Skeletal muscle satellite cell (primary cell): ENCODE data around the gene LHB.
A peak's percentile ranks its signal among the peaks of the same experiment; 100 is the strongest.

Experiments used
- H3K27me3 ChIP-seq: 2 replicates; pipeline ENCODE4 v1.7.0; 2013; ENCODE audit warnings: low read length; ENCODE audit not compliant: control insufficient read depth, insufficient read depth
- H3K36me3 ChIP-seq: 2 replicates; pipeline ENCODE4 v1.7.0; 2013; ENCODE audit warnings: mild to moderate bottlenecking, control low read depth, low read length; ENCODE audit not compliant: insufficient read depth
- H3K4me1 ChIP-seq: 2 replicates; pipeline ENCODE4 v1.7.0; 2013; ENCODE audit warnings: low read length; ENCODE audit not compliant: control insufficient read depth, insufficient read depth
- H3K4me2 ChIP-seq: 2 replicates; pipeline ENCODE4 v1.7.0; 2013; ENCODE audit warnings: mild to moderate bottlenecking, low read length
- H3K4me3 ChIP-seq: 2 replicates; pipeline ENCODE4 v1.7.0; 2013; ENCODE audit warnings: low read length
- H3K9ac ChIP-seq: 2 replicates; pipeline ENCODE4 v1.7.0; 2013; ENCODE audit warnings: mild to moderate bottlenecking, low read depth, low read length, moderate library complexity
- H3K9me3 ChIP-seq: replicated peaks from 2 replicates; pipeline ENCODE4 v1.7.0; 2013; ENCODE audit warnings: mild to moderate bottlenecking, control low read depth, low read length

Gene LHB

GRCh38 chr19:49004133-49004532, 12.8 kb downstream of the LHB start:
- H3K9ac ChIP-seq = no peak overlapping the region
- peaks cover 40% of the 10 kb centered on the region for H3K36me3 ChIP-seq
- no peak overlapping the region for H3K4me3 ChIP-seq
- H3K4me2 ChIP-seq = no peak overlapping the region
- H3K4me1 ChIP-seq = no peaks in the 10 kb centered on the region
- H3K27me3 ChIP-seq = no peaks in the 10 kb centered on the region
- no peaks in the 10 kb centered on the region for H3K9me3 ChIP-seq

- Histone ChIP-seq H3K27me3 (no peaks in the 10 kb centered on the region), H3K9ac (no peak overlapping the region), H3K4me1 (peaks cover 8% of the 10 kb centered on the region), H3K9me3 (no peaks in the 10 kb centered on the region), H3K36me3 (peaks cover 19% of the 10 kb centered on the region), H3K4me2 (no peak overlapping the region), H3K4me3 (no peak overlapping the region)
Measured at GRCh38 chr19:48999481-49000325, 17.2 kb downstream of the LHB start.

- no peaks in the 10 kb centered on the region for H3K27me3 ChIP-seq
- no peak overlapping the region for H3K4me2 ChIP-seq
- H3K9me3 ChIP-seq = no peaks in the 10 kb centered on the region
- H3K4me3 ChIP-seq = no peak overlapping the region
- H3K9ac ChIP-seq = no peak overlapping the region
- H3K4me1 ChIP-seq = peaks cover 8% of the 10 kb centered on the region
- peaks cover 4% of the 10 kb centered on the region for H3K36me3 ChIP-seq
Measured at GRCh38 chr19:48997972-48998371, 18.9 kb downstream of the LHB start.

- Histone ChIP-seq H3K4me3 (peak overlapping the region; percentile 82), H3K4me2 (peak overlapping the region; percentile 88), H3K27me3 (no peaks in the 10 kb centered on the region), H3K4me1 (peaks cover 35% of the 10 kb centered on the region), H3K9me3 (no peaks in the 10 kb centered on the region), H3K9ac (peak overlapping the region; percentile 86), H3K36me3 (peaks cover 3% of the 10 kb centered on the region)
Measured at GRCh38 chr19:48994035-48994386, 22.9 kb downstream of the LHB start.

- H3K27me3 ChIP-seq = no peaks in the 10 kb centered on the region
- H3K9ac ChIP-seq = peak within 1 kb of the TSS; percentile 95
- peaks cover 35% of the 10 kb centered on the region for H3K4me1 ChIP-seq
- H3K4me3 ChIP-seq = peak within 1 kb of the TSS; percentile 98
- H3K4me2 ChIP-seq = peak within 1 kb of the TSS; percentile 98
- H3K36me3 ChIP-seq = peaks cover 9% of the 10 kb centered on the region
- H3K9me3 ChIP-seq = no peaks in the 10 kb centered on the region
Measured at GRCh38 chr19:48993175-48994034, 23.5 kb downstream of the LHB start, which contains the start of the genes GYS1 and RUVBL2. Gene GYS1, minus strand, starts transcription at chr19:48993309. Its CDS starts 197 bp downstream, at chr19:48993112. Gene RUVBL2, plus strand, starts transcription at chr19:48993887. Its CDS starts 25 bp downstream, at chr19:48993912.

- Histone ChIP-seq H3K36me3 (peaks cover 14% of the 10 kb centered on the region), H3K4me3 (peak overlapping the region; percentile 98), H3K9me3 (no peaks in the 10 kb centered on the region), H3K9ac (peak overlapping the region; percentile 95), H3K27me3 (no peaks in the 10 kb centered on the region), H3K4me2 (peak overlapping the region; percentile 98), H3K4me1 (peaks cover 33% of the 10 kb centered on the region)
Measured at GRCh38 chr19:48992581-48993174, 24.2 kb downstream of the LHB start.

GRCh38 chr19:48991873-48992580, 24.9 kb downstream of the LHB start:
- no peaks in the 10 kb centered on the region for H3K9me3 ChIP-seq
- H3K36me3 ChIP-seq = peaks cover 19% of the 10 kb centered on the region
- H3K9ac ChIP-seq = peak overlapping the region; percentile 95
- peaks cover 32% of the 10 kb centered on the region for H3K4me1 ChIP-seq
- peak overlapping the region; percentile 98 for H3K4me2 ChIP-seq
- peak overlapping the region; percentile 98 for H3K4me3 ChIP-seq
- no peaks in the 10 kb centered on the region for H3K27me3 ChIP-seq

GRCh38 chr19:48991011-48991609, 25.8 kb downstream of the LHB start:
- H3K9ac ChIP-seq = peak overlapping the region; percentile 95
- H3K27me3 ChIP-seq = no peaks in the 10 kb centered on the region
- H3K4me2 ChIP-seq = peak overlapping the region; percentile 98
- H3K4me3 ChIP-seq = peak overlapping the region; percentile 98
- H3K4me1 ChIP-seq = peaks cover 32% of the 10 kb centered on the region
- H3K36me3 ChIP-seq = peaks cover 27% of the 10 kb centered on the region
- no peaks in the 10 kb centered on the region for H3K9me3 ChIP-seq

- Histone ChIP-seq H3K4me3 (peak overlapping the region; percentile 43), H3K9ac (peak overlapping the region; percentile 57), H3K27me3 (no peaks in the 10 kb centered on the region), H3K9me3 (no peaks in the 10 kb centered on the region), H3K4me2 (peak overlapping the region; percentile 58), H3K4me1 (peaks cover 32% of the 10 kb centered on the region), H3K36me3 (peaks cover 35% of the 10 kb centered on the region)
Measured at GRCh38 chr19:48990400-48990799, 26.5 kb downstream of the LHB start.

- H3K4me3 ChIP-seq = peak overlapping the region; percentile 43
- H3K4me2 ChIP-seq = peak overlapping the region; percentile 58
- H3K9ac ChIP-seq = peak overlapping the region; percentile 57
- peaks cover 28% of the 10 kb centered on the region for H3K4me1 ChIP-seq
- H3K36me3 ChIP-seq = peaks cover 41% of the 10 kb centered on the region
- H3K27me3 ChIP-seq = no peaks in the 10 kb centered on the region
- no peaks in the 10 kb centered on the region for H3K9me3 ChIP-seq
Measured at GRCh38 chr19:48989701-48990291, 27.1 kb downstream of the LHB start.
